Measurements from ENCODE around the gene ZNF837. TPM values are rescaled to one million over a fixed set of nuclear protein-coding genes. Genes with fewer than 3 reads are reported as not detected.

Gene ZNF837
- total and polyA plus RNA-seq, 2 donors (not counting 1 experiment from before 2014, with no cell fraction given) = 0.27 to 1.8 TPM

DNA sequence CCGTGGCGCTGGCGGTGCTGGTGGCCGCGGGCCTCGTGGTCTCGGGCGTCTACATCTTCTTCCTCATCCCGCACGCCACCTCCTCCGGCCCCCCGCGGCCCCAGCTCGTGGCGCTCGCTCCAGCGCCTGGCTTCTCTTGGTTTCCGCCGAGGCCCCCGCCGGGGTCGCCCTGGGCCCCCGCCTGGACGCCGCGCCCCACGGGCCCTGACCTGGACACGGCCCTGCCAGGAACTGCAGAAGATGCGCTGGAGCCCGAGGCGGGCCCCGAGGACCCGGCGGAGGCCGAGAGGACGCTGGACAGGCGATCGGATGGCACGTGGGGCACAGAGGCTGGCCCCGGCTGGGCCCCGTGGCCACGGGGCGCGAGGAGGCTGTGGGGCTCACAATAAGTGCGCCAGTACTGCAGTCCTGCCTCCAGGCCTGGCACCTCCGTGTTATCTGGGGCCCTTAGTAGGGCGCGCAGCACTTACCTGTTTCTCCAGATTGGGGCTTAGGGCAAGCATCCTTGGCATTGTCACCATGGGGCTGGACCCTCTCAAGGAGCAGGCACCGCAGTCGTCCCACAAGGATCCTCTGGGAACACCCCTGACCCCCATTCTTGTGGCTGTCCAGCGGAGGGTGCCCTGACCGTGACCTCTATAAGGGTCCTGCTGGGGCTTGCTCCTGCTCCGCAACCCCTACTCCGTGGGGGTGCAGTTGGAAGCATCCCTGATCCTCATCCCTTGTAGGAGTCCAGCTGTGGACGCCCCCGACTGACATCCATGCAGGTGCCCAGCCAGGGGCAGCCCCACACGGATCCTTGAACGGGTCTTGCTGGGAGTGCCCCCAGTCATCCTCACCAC is 16.1 kb upstream of the ZNF837 start:
- H2AFZ ChIP-seq (ENCODE audit: low read length) = no peak overlapping the region
- DNase-seq (ENCODE audit: low read depth in 2 of 2) = no peak
- no peaks in the 10 kb centered on the region for H3K27me3 ChIP-seq (ENCODE audit: control insufficient read depth, insufficient read depth, low read length)
- peaks cover 21% of the 10 kb centered on the region for H3K36me3 ChIP-seq (ENCODE audit: control insufficient read depth, insufficient read depth, low read length)
- no peak for TF ChIP-seq EZH2 (IDR thresholded peaks at IDR 0.05; ENCODE audit: low read length, missing control alignments)
- TF ChIP-seq, protein P1, sequence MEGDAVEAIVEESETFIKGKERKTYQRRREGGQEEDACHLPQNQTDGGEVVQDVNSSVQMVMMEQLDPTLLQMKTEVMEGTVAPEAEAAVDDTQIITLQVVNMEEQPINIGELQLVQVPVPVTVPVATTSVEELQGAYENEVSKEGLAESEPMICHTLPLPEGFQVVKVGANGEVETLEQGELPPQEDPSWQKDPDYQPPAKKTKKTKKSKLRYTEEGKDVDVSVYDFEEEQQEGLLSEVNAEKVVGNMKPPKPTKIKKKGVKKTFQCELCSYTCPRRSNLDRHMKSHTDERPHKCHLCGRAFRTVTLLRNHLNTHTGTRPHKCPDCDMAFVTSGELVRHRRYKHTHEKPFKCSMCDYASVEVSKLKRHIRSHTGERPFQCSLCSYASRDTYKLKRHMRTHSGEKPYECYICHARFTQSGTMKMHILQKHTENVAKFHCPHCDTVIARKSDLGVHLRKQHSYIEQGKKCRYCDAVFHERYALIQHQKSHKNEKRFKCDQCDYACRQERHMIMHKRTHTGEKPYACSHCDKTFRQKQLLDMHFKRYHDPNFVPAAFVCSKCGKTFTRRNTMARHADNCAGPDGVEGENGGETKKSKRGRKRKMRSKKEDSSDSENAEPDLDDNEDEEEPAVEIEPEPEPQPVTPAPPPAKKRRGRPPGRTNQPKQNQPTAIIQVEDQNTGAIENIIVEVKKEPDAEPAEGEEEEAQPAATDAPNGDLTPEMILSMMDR (conservative IDR thresholded peaks at IDR 0.05 in 1 of 2, IDR thresholded peaks at IDR 0.05 in 1 of 2; ENCODE audit: low read depth in 1 of 2, low read length in 2 of 2) = no peak
- H3K79me2 ChIP-seq (ENCODE audit: control insufficient read depth, insufficient read depth, low read length) = peaks cover 3% of the 10 kb centered on the region
- no peak overlapping the region for H3K4me3 ChIP-seq (replicated peaks in 1 of 4; ENCODE audit: control extremely low read depth in 1 of 4, insufficient read depth in 1 of 4, low read depth in 3 of 4, low read length in 4 of 4)
- H3K4me1 ChIP-seq (ENCODE audit: control insufficient read depth, extremely low read depth, insufficient read depth, low read length) = peaks cover 4% of the 10 kb centered on the region
- H3K27ac ChIP-seq (ENCODE audit: insufficient read depth, low read length) = no peak overlapping the region
- no peak overlapping the region for H3K9ac ChIP-seq (ENCODE audit: insufficient read depth, low read length)
- H3K4me2 ChIP-seq (ENCODE audit: extremely low read depth, insufficient read depth, low read length) = no peak overlapping the region
- no peaks in the 10 kb centered on the region for H4K20me1 ChIP-seq (ENCODE audit: control insufficient read depth, extremely low read depth, insufficient read depth, low read length)
- H3K9me3 ChIP-seq (ENCODE audit: control insufficient read depth, insufficient read depth, low read depth, low read length) = no peaks in the 10 kb centered on the region

DNA sequence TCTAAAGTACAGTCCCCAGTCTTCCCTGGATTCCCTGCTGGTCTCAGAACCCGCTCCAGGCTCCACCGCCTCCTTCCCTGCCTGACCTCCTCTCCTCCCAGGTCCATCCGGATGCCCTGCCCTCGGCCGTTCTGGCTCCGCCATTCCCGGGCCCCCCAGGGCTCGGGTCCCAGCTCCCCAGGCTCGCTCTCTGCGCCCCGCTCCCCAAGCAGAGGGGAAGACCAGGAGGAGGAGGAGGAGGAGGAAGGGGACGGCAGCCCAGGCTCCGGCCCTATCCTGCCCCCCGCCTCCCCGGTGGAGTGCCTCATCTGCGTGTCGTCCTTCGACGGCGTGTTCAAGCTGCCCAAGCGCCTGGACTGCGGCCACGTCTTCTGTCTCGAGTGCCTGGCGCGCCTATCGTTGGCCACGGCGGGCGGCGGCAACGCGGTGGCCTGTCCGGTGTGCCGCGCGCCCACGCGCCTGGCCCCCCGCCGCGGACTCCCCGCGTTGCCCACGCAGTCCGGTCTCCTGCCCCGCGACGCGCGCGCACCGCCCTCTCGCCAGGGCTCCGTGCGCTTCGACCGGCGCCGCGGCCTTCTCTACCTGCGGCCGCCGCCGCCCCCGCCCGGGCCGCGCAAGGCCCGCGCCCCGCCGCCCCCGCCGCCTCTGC is 15.3 kb upstream of the ZNF837 start:
- no peak for TF ChIP-seq EZH2 (IDR thresholded peaks at IDR 0.05; ENCODE audit: low read length, missing control alignments)
- TF ChIP-seq, protein P1 (conservative IDR thresholded peaks at IDR 0.05 in 1 of 2, IDR thresholded peaks at IDR 0.05 in 1 of 2; ENCODE audit: low read depth in 1 of 2, low read length in 2 of 2) = no peak
- Histone ChIP-seq H2AFZ (ENCODE audit: low read length) (no peak overlapping the region), H3K27me3 (ENCODE audit: control insufficient read depth, insufficient read depth, low read length) (no peaks in the 10 kb centered on the region), H3K36me3 (ENCODE audit: control insufficient read depth, insufficient read depth, low read length) (peaks cover 21% of the 10 kb centered on the region), H4K20me1 (ENCODE audit: control insufficient read depth, extremely low read depth, insufficient read depth, low read length) (no peaks in the 10 kb centered on the region), H3K79me2 (ENCODE audit: control insufficient read depth, insufficient read depth, low read length) (peaks cover 3% of the 10 kb centered on the region), H3K27ac (ENCODE audit: insufficient read depth, low read length) (no peak overlapping the region), H3K4me3 (replicated peaks in 1 of 4; ENCODE audit: control extremely low read depth in 1 of 4, insufficient read depth in 1 of 4, low read depth in 3 of 4, low read length in 4 of 4) (no peak overlapping the region), H3K9me3 (ENCODE audit: control insufficient read depth, insufficient read depth, low read depth, low read length) (no peaks in the 10 kb centered on the region), H3K9ac (ENCODE audit: insufficient read depth, low read length) (no peak overlapping the region), H3K4me1 (ENCODE audit: control insufficient read depth, extremely low read depth, insufficient read depth, low read length) (peaks cover 4% of the 10 kb centered on the region), H3K4me2 (ENCODE audit: extremely low read depth, insufficient read depth, low read length) (peak overlapping the region; percentile 8)
- no peak for DNase-seq (ENCODE audit: low read depth in 2 of 2)

DNA sequence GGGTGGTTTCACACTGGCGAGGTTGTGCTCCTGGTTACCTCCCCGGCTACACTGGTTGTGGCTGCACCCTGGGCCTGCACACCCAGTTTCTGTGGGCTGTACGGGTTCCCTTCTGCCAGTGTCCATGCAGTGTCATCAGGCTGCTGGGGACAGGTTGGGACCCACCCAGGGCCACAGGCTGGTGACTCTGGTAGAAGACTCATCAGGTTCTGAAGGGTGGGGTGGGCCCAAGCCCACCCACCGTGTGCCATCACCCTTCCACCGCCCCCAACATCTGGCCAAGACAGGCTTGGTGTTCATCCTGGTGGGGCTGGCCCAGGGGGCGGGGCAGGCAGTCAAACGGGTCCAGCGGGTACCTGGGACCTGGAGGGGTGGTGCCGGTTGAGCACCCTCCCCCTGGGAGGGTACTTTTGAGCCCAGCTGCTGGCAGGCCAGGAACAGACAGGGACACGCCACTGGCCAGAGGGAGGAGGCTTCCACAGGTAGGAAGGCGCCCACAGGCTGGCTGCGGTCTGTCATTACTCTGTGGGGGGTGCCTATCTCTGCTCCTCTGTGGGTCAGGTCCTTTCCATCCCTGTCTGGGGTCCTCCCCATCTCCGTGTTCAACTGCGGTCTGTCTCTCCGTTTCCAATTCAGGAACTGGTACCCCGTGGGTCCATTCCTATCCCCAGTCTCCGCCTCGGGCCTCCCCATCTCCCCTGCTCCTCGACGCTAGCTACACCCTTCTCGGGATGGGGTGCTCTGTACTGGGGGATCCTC is 14.6 kb upstream of the ZNF837 start, which contains the start of gene RNF225:
Gene RNF225 (plus strand): TSS at position 437 of the 759 bp plus-strand sequence. CDS start 434 bp downstream, outside the sequence.
- H3K4me3 ChIP-seq (replicated peaks in 1 of 4; ENCODE audit: control extremely low read depth in 1 of 4, insufficient read depth in 1 of 4, low read depth in 3 of 4, low read length in 4 of 4) = no peak within 1 kb of the TSS
- H4K20me1 ChIP-seq (ENCODE audit: control insufficient read depth, extremely low read depth, insufficient read depth, low read length) = no peaks in the 10 kb centered on the region
- H3K4me2 ChIP-seq (ENCODE audit: extremely low read depth, insufficient read depth, low read length) = peak within 1 kb of the TSS; percentile 8
- H3K9me3 ChIP-seq (ENCODE audit: control insufficient read depth, insufficient read depth, low read depth, low read length) = no peaks in the 10 kb centered on the region
- TF ChIP-seq EZH2 (IDR thresholded peaks at IDR 0.05; ENCODE audit: low read length, missing control alignments) = no peak
- TF ChIP-seq, protein P1 (conservative IDR thresholded peaks at IDR 0.05 in 1 of 2, IDR thresholded peaks at IDR 0.05 in 1 of 2; ENCODE audit: low read depth in 1 of 2, low read length in 2 of 2) = no peak
- no peaks in the 10 kb centered on the region for H3K4me1 ChIP-seq (ENCODE audit: control insufficient read depth, extremely low read depth, insufficient read depth, low read length)
- H3K36me3 ChIP-seq (ENCODE audit: control insufficient read depth, insufficient read depth, low read length) = peaks cover 21% of the 10 kb centered on the region
- peaks cover 9% of the 10 kb centered on the region for H3K79me2 ChIP-seq (ENCODE audit: control insufficient read depth, insufficient read depth, low read length)
- H3K27me3 ChIP-seq (ENCODE audit: control insufficient read depth, insufficient read depth, low read length) = no peaks in the 10 kb centered on the region
- no peak for DNase-seq (ENCODE audit: low read depth in 2 of 2)
- no peak within 1 kb of the TSS for H2AFZ ChIP-seq (ENCODE audit: low read length)
- H3K27ac ChIP-seq (ENCODE audit: insufficient read depth, low read length) = no peak within 1 kb of the TSS
- H3K9ac ChIP-seq (ENCODE audit: insufficient read depth, low read length) = no peak within 1 kb of the TSS
